Skeletal muscle tissue (tissue), 4 donors: ENCODE measurements around the gene ASIC4. TPM values are rescaled to one million over a fixed set of nuclear protein-coding genes. Genes with fewer than 3 reads are reported as not detected.

Source experiments
- H3K27ac ChIP-seq: one replicate; pipeline ENCODE4 v1.7.0; 2013; ENCODE audit warnings: mild to moderate bottlenecking, low read depth, low read length, inconsistent platforms
- H3K27me3 ChIP-seq, 3 donors: one replicate each; pipeline ENCODE4 v1.7.0; 2013; ENCODE audit warnings: low read length in 3 of 3; ENCODE audit not compliant: control insufficient read depth in 3 of 3, insufficient read depth in 3 of 3
- H3K36me3 ChIP-seq, 3 donors: one replicate each; pipeline ENCODE4 v1.7.0; 2013; ENCODE audit warnings: low read length in 3 of 3; ENCODE audit not compliant: control insufficient read depth in 3 of 3, insufficient read depth in 3 of 3
- H3K4me1 ChIP-seq, 3 donors: one replicate each; pipeline ENCODE4 v1.7.0; 2013; ENCODE audit warnings: low read length in 3 of 3, mild to moderate bottlenecking in 3 of 3; ENCODE audit not compliant: control insufficient read depth in 3 of 3, insufficient read depth in 3 of 3
- H3K4me3 ChIP-seq, 3 donors: one replicate each; pipeline ENCODE4 v1.7.0; 2013; ENCODE audit warnings: low read length in 3 of 3
- H3K9ac ChIP-seq, 3 donors: one replicate each; pipeline ENCODE4 v1.7.0; 2013; ENCODE audit warnings: low read length in 3 of 3, mild to moderate bottlenecking in 3 of 3, moderate library complexity in 2 of 3, low read depth in 1 of 3
- H3K9me3 ChIP-seq, 3 donors: one replicate each; pipeline ENCODE4 v1.7.0; 2013; ENCODE audit warnings: low read length in 3 of 3; ENCODE audit not compliant: control insufficient read depth in 3 of 3
- total RNA-seq: library from RNA; depleted of rRNA; stranded (reverse); fragments of >200 nt; gene quantifications from one replicate; pipeline ENCODE4 v1.2.3, GENCODE V29; 2014
- donor health status: Osteomylitis.

The ASIC4 gene
- total RNA-seq, 1 donor from 2014 or later: not detected

- no peak overlapping the region for H3K9ac ChIP-seq
- peaks cover 16 to 17% (median 16%) of the 10 kb centered on the region in 3 donors for H3K4me1 ChIP-seq
- H3K36me3 ChIP-seq: peaks cover 0 to 5% (median 2%) of the 10 kb centered on the region in 3 donors
- H3K27ac ChIP-seq: no peak overlapping the region
- H3K9me3 ChIP-seq: no peaks in the 10 kb centered on the region
- H3K4me3 ChIP-seq: no peak overlapping the region
- peaks cover 0 to 6% (median 3%) of the 10 kb centered on the region in 3 donors for H3K27me3 ChIP-seq
Measured at GRCh38 chr2:219547621-219548020, 33.3 kb downstream of the ASIC4 start.

GRCh38 chr2:219548990-219549389, 34.7 kb downstream of the ASIC4 start:
- H3K9me3 ChIP-seq: no peaks in the 10 kb centered on the region
- H3K4me3 ChIP-seq: no peak overlapping the region
- no peak overlapping the region for H3K27ac ChIP-seq
- no peak overlapping the region for H3K9ac ChIP-seq
- peaks cover 18 to 21% (median 21%) of the 10 kb centered on the region in 3 donors for H3K4me1 ChIP-seq
- peaks cover 4 to 6% (median 5%) of the 10 kb centered on the region in 3 donors for H3K36me3 ChIP-seq
- H3K27me3 ChIP-seq: peaks cover 8 to 14% (median 10%) of the 10 kb centered on the region in 3 donors

- Histone ChIP-seq H3K36me3 (peaks cover 9 to 12% (median 10%) of the 10 kb centered on the region in 3 donors), H3K27ac (no peak overlapping the region), H3K4me1 (peaks cover 12 to 15% (median 14%) of the 10 kb centered on the region in 3 donors), H3K27me3 (peaks cover 8 to 16% (median 14%) of the 10 kb centered on the region in 3 donors), H3K9ac (no peak overlapping the region), H3K9me3 (no peaks in the 10 kb centered on the region), H3K4me3 (no peak overlapping the region)
Measured at GRCh38 chr2:219549619-219550018, 35.3 kb downstream of the ASIC4 start.

DNA sequence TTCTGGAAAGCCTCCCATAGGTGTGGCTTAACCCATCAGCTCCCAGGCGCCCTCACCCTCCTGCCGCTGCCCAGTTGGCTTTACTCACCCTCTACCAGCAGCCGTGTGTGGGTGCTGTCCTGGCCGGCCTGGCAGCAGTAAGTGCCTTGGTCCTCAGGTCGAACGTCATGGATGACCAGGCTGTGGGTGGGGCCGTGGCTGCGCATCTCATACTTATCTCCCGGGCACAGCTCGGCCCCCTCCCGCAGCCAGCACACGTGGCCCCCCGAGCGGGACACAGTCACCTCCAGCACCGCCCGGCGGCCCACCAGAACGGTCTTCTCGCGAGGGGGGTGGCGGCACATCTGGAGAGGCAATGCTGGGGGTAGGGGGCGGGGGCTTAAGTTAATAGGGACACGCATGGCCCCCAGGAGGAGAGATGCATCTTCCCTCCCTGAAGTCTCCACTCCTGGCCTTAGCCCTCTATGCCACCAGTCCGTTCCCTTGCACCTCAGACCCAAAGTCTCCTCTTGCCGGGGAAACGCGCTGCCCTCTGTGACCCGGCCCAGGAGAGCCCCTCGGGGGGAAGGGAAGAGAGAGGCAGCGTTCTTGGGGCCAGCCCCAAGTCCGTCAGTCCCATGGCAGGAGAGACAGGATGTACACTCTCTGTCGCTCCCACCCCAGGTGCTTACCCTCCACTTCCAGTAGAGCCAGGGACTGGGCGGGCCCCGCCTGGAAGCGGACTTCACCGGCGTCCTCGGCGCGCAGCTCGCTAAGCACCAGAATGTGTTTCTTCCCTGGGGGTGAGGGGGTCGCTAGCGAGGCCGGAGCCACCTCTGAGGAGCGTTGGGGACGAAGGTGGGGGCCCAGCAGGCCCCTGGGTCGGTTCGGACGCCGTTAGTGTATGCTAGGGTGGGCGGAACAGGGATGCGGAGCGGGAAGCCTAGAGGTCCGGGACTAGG, 37.4 kb downstream of the ASIC4 start:
- Histone ChIP-seq H3K9me3 (no peaks in the 10 kb centered on the region), H3K36me3 (peaks cover 20 to 27% (median 24%) of the 10 kb centered on the region in 3 donors), H3K9ac (peak overlapping the region in 1 of 3 donors; percentile 25), H3K4me3 (peak overlapping the region in 2 of 3 donors; percentile 49 to 67), H3K27ac (no peak overlapping the region), H3K27me3 (peaks cover 8 to 16% (median 8%) of the 10 kb centered on the region in 3 donors), H3K4me1 (peaks cover 11 to 14% (median 12%) of the 10 kb centered on the region in 3 donors)

GRCh38 chr2:219552382-219553167, 38.3 kb downstream of the ASIC4 start:
- Histone ChIP-seq H3K4me3 (peak overlapping the region; percentile 23 to 70 (median 67)), H3K27me3 (peaks cover 8 to 16% (median 8%) of the 10 kb centered on the region in 3 donors), H3K27ac (no peak overlapping the region), H3K36me3 (peaks cover 26 to 34% (median 28%) of the 10 kb centered on the region in 3 donors), H3K4me1 (peaks cover 11 to 14% (median 12%) of the 10 kb centered on the region in 3 donors), H3K9me3 (no peaks in the 10 kb centered on the region), H3K9ac (peak overlapping the region in 2 of 3 donors; percentile 23 to 62)

- Histone ChIP-seq H3K27ac (no peak overlapping the region), H3K36me3 (peaks cover 29 to 39% (median 30%) of the 10 kb centered on the region in 3 donors), H3K9me3 (no peaks in the 10 kb centered on the region), H3K27me3 (peaks cover 8 to 16% (median 8%) of the 10 kb centered on the region in 3 donors), H3K4me1 (peaks cover 11 to 14% (median 12%) of the 10 kb centered on the region in 3 donors), H3K4me3 (peak overlapping the region in 2 of 3 donors; percentile 23 to 67), H3K9ac (peak overlapping the region in 2 of 3 donors; percentile 23 to 62)
Measured at GRCh38 chr2:219553168-219553417, 38.8 kb downstream of the ASIC4 start.

DNA sequence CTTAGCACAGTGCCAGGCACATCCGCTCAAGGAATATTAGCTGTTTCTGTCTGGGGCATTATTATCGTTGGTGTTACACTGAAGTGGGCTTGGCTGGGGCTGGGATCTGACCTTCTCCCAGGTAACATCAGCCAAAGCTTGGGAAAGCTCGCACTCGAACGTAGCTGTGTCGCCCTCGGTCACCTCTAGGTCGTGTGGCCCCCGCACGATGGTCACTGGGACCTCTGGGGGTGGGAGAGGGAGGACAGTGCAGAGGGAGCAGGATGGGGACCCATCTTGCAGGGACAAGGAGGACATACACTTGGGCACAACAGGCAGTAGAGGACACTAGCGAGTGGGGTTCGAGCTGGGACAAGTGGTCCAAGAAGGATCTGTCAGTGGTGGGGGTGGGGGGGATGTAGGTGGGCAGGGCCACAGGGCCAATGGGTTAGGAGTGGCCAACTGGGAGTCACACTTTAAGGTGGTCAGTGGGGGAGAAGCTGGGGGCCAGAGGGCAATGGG, 39.2 kb downstream of the ASIC4 start:
- Histone ChIP-seq H3K36me3 (peaks cover 32 to 42% (median 34%) of the 10 kb centered on the region in 3 donors), H3K4me3 (no peak overlapping the region), H3K27me3 (peaks cover 8 to 16% (median 8%) of the 10 kb centered on the region in 3 donors), H3K27ac (no peak overlapping the region), H3K9me3 (no peaks in the 10 kb centered on the region), H3K4me1 (peaks cover 11 to 14% (median 12%) of the 10 kb centered on the region in 3 donors), H3K9ac (peak overlapping the region in 2 of 3 donors; percentile 23 to 62)

- Histone ChIP-seq H3K27me3 (peaks cover 8 to 16% (median 8%) of the 10 kb centered on the region in 3 donors), H3K27ac (no peak overlapping the region), H3K36me3 (peaks cover 36 to 48% (median 38%) of the 10 kb centered on the region in 3 donors), H3K9me3 (no peaks in the 10 kb centered on the region), H3K9ac (no peak overlapping the region), H3K4me1 (peaks cover 11 to 14% (median 12%) of the 10 kb centered on the region in 3 donors), H3K4me3 (no peak overlapping the region)
Measured at GRCh38 chr2:219554350-219554749, 40.1 kb downstream of the ASIC4 start.

GRCh38 chr2:219555956-219556355, 41.7 kb downstream of the ASIC4 start:
- no peaks in the 10 kb centered on the region for H3K9me3 ChIP-seq
- no peak overlapping the region for H3K27ac ChIP-seq
- H3K4me3 ChIP-seq: no peak overlapping the region
- H3K4me1 ChIP-seq: peaks cover 11 to 14% (median 12%) of the 10 kb centered on the region in 3 donors
- H3K36me3 ChIP-seq: peaks cover 34 to 49% (median 41%) of the 10 kb centered on the region in 3 donors
- H3K9ac ChIP-seq: no peak overlapping the region
- H3K27me3 ChIP-seq: peaks cover 8 to 16% (median 8%) of the 10 kb centered on the region in 3 donors
